ENCODE results near the gene PRICKLE2.

The PRICKLE2 gene

DNA sequence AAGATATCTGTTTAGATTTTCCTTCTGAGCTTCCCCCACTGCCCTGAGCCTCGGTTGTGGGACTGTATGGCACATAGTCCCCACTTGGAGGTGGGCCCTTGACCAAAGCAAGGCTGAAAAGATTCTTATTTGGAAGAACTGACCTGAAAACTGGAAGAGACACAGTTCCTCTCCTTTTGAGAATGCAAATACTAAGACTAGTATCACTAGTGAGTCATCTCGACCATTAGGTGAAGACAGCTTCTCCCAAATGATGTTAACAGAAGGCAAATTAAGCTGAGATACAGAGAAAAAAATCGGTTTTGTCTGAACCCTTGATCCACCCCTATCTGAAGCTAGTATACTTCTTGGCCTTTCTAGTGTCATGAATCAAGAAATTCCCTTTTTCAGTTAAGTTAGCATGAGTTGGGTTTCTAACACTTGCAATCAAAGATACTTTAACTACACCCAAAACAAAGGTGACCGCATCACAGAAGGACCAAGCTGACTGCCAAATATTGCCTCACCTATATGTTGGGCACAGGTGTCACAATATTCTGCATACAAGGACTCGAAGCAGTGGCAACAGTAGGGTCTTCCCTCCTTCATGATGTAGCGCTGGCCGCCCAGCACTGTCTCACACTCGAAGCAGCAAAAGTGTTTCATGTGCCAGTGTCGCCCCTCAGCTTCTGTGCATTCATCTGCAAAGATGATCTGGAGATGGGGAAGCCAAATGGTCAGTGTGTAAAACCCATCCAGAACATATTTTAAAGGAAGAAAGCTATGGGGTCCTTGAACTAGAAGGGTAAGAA, 72.4 kb downstream of the PRICKLE2 start:
- no peak for DNase-seq

DNA sequence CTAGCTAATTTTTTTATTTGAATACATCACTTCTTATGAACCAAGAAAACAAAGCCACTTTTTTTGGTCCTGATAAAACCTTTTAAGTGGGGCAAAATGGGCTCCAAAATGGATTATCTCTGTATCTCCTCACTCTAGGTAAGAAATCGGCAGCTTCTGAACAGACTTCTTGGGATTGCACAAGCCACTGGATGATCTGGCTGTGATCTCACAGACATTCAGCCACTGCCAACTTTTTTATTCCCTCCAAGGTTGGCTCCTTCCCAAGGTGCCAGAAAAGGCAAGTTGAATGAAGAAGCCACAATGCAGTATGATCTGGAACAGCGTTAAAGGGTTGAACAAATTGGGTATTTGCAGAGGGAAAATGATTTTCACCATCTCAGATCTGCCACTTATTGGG, 73.2 kb downstream of the PRICKLE2 start:
- DNase-seq: no peak

DNA sequence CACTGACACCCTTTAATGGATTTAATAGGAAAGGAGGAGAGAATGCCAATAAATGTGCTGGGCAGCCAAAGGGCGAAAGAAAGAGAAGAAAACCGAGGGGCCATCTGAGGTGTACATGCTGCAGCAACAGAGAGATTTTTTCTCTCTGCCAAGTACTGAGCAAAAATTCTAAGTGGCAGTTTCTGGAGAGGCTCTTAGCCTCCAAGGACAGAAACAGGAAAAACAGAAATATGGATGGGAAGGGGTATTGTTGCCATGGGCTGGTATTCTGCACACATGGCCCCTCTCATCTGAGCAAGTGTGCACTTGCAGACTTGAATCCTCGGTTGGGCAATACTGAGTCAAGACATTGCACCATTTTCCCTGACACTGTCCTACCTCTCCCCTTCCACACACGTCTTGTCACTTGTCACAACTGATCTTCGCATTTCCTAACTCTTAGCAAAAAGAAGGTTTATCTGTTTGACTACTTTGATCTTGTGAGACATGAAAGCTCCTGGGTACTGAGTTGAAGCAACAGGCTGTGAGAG, 73.9 kb downstream of the PRICKLE2 start:
- DNase-seq: no peak

DNA sequence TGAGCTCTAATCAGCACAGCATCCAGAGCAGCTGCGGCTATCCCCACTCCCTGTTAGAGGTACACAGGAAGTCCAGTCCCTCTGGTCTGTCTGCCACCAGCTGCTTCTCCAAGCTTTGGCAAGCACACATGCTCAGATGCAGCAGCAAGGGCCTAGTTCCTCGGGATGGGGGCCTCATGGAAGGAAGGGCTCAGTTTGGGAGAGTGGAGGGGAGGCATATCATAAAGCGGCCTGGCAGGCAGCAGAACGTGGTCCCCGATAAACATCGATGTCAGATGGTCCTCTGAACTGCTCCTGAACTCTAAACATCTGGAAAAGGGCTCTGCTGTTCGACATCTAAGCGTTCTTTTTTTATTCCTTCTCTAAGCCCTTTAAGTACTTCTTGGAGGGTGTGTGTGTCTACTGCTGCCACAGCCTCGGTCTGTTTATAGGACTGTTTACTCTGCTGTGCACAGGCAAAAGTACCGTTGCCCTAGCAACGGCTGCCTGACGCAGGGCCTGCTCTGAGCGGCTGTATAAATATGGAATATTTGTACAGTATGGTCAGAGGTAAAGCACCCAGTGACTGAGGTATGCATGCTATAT, 74.6 kb downstream of the PRICKLE2 start:
- DNase-seq: no peak

DNA sequence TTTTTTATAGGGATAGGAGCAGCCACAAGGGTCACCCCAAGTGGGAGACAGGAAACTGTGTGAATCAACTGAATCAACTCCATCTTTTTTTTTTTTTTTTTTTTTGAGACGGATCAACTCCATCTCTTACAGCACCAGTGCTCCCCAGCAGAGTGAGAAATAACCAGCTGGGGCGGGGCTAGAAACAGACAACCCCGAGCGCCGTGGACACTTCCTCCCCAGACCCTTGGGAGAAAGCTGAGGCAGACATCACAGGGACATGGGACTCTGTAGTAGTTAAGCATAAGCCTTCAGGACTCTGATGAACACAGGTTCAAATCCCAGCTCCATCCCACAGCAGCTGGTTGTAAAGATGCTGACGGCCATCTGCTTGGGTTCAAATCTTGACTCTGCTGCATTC, 75.4 kb downstream of the PRICKLE2 start:
- DNase-seq: no peak

DNA sequence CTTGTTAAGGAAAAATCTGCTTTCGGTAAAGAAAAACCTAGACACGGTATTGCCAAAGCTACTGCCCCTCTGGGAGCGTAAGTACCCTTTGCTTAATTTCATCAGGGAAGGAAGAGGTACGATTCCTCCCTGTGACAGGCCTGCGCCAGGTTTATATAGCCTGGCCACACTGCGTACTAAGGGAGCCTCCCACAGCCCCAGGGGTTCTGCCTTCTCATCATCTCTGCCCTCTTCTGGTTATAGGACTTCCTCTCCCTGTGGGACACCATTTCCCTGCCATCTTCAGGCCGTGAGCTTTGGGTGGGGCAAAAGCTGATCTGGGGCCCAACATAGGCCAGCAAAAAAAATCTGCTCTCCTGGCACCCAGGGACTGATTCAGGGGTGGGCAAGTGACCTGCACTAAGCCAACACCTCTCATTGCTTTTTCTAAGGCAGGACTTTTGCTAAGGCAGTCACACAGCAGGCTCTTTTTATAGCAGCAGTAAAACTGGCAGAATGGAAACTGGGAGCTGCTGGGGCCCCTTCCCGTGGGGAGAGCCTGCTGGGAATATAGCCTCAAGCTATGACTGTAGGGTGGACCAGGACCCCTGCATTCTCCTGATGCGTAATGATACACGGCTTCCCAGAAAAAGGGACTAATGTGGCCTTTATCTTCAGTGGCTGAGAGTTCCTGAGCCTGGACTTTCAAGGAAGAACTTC, 76.2 kb downstream of the PRICKLE2 start:
- no peak for DNase-seq

DNA sequence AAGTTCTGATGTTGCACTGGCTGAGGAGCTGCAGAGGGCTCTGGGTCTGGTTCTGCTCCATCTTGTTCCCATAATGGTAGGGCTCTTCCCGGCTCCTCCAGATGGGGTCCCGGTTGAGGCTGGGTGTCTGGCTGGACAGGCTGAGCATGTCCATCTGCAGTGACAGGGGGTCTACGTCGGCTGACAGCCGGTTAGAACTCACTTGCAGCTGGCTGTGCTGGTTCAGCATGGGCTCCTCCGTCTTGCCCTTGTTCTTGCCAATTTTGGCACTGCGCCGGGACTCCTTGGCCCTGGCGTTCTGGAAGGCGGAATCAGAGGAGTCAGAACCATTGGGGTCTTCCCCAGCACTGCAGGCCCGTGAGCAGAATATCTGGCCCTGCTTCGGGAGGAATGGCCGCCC, 78.1 kb downstream of the PRICKLE2 start:
- DNase-seq: no peak

DNA sequence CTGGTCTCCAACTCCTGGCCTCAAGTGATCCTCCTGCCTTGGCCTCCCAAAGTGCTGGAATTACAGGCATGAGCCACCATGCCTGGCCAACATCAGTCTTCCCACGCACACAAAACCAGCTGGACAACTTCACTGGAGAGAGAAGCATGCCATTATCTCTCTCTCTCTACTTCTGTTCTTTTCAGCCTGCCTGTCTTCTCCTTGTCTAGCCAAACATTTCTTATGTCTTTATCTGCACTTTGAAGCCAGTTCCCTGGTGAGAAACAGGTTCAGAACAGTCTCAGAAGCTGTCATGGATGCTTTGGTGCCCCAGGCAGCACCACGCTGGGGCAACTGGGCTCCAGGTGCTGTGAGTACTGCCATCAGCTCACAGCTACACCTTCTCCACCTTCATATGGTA, 79.8 kb downstream of the PRICKLE2 start:
- DNase-seq: no peak

DNA sequence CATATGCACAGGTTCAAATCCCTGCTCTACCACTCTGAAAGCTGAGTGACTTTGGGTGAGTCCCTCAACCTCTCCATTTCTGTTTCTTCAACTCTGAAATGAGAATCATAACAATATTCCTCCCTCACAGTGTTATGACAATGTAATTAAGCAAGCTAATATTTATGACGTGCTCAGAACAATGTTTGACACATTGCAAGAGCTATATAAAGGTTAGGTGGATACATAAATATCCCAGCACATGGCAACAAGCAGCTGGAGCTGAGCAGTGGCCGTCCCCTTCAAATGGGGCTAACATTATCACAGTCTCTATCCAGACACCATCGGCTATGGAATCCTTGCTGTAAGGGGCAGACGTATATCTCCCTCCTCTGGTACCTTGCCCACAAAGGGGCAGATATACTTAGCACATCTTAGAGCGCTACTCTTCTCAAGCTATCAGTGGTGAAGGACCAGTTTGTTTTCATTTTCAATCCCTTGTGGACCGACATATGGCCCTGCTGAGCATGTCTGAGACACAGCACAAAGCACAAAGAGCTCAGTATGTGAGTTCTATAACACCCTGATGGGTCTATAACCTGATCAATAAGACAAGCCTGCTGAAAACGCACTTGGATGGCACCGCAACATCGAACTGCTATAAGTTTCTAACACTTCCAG, 80.9 kb downstream of the PRICKLE2 start:
- no peak for DNase-seq

DNA sequence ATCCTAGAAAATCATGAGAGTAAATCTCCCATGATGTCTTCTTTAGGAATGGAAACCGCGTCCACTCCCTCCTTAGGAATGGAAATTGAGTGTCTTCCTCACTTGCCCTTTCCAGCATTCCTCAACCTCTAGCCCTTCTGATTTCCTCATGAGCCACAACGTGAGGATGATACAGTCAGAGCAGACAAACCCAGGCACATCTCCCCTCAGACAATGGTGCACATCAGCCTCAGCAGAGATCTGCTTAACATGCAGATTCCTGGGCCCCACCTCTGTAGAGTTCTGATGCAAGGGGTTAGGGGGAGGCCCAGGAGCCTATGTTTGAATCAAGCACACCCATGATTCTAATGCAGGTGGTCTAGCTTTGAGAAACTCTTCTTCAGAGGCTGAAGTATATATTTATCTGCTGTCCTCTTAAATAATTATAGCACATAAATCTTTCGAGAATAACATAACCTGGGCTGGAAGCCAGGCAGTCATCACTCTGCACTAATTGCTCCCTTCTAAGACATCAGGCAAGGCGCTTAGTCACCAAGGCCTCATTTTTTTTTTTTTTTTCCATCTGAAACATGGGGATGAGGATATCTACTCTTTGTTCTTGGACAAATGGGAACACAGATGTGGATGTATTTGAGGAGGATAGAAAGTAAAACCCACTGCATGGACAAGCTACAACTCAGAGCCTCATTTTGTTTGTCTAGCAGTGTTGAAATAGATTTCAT, 81.7 kb downstream of the PRICKLE2 start:
- no peak for DNase-seq

DNA sequence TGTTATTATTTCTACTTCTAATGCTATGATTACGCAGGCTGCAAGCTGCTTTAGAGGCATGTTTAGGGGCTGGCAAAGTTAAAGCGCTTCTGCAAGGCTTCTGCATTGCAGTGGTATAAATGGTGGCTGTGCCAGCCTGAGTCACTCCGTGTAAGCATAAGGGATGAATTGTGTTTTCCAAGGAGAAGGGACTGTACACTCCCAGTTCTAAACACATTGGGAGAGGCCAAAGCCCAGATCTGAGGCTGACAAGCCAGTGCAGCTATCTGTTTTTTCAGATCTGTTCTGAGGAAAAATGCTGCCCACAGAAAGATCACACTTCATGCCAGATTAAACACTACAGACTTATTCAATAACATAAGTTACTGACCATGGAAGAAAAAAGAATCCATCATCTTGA, 83.8 kb downstream of the PRICKLE2 start:
- no peak for DNase-seq

DNA sequence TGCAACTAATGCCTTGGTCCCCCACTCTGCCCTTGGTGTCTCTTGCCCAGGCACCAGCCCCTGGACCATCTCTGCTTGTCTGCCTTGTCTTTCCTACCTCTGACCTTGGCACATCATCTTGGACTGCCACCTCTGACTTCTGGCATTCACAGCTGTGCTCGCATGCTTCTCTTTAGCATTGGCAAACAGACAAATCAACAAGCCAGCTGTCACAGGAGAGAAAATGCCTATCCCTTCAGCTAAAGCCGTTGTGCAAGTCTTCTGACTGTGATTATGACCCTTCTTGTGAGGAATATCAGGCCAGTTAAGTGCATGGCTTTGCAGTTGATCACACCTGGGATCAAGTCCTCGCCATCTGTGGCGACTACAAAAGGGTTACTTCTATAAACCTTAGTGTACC, 84.6 kb downstream of the PRICKLE2 start:
- no peak for DNase-seq

DNA sequence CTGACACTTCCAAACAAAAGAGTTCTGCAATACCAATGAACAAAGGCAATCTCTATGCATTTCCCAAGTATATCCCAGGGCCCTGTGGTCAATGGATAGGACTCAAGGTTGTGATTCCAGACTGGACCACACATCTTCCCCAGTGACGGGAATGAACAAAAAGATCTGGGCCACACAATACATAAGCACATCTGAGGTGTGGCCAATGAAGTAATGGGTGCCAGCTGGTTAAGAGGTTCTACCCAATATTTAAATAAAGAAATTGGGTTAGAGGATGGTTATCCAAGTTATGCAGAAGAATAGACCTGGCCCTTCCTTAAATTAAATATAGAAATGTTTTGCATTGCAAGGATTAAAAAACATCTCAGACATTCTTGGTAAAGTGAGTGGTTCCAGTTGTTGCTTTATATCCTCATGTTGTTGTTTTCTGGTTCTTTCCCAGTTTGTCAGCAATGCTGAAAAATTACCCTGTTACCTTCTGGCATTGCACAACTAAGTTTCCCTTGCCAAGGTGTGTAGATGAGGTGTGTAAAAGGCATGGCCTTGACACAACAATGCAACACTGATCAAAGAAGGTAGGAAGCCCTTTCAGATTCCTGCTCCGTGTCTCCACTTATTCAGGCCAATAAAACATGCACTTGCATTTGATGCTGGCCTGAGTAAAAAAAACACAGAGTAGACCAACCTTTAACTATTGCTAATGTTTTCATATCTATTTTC, 86.5 kb downstream of the PRICKLE2 start:
- no peak for DNase-seq

DNA sequence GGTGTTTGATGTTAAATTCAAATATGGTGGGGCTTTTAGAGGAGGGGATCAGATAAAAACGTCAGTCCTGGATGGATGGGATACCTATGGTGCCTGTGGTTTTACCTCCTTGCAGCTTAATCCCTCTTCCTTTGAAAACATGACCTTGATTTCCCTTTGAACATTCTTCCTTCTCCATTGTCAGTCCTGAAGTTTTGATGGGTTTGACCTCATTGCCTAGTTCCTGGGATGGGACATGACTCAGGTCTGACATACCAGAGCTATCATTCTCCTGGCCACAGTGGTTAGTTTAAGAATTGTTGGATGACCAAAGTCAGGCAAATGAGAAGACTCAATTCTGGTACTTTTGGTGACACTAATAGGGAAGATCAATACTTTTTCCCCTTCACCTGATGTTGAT, 87.2 kb downstream of the PRICKLE2 start:
- DNase-seq: no peak

DNA sequence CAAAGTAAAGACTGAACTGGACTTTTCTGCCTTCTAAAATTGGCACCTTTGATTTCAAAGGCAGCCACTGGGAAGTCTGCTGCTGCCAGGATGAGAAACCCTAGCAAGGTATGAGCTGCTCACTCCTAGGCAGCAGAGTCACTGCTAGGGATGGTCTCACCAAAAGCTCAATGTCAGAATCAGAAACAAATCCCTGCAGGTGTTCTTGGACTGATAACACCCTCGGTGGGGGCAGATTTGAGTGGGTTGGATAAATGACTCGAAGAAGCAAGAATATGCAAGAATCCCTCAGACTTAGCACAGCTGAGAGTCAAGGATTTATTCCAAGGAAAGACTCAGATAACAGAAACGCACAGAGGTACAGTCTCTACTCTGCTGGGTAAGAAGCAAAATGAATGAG, 90.4 kb downstream of the PRICKLE2 start:
- no peak for DNase-seq

DNA sequence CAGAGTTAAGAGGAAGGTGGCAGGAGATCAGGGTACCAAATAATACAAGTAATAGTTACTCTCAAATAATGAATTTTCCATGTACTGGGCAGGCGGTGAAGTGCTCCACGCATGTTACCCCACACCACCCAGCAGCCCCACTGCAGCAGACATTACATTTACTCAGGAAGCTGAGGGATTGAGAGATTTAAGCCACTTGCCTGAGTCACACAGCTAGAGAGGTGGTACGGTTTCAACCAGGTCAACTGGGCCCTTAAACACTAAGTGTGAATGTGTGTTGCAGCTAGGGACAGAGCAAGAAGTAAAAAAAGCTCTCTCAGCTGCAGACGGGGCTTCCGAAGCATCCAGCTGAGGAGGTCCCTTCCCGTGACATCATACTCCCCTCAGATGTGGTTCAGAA, 91.3 kb downstream of the PRICKLE2 start:
- no peak for DNase-seq

DNA sequence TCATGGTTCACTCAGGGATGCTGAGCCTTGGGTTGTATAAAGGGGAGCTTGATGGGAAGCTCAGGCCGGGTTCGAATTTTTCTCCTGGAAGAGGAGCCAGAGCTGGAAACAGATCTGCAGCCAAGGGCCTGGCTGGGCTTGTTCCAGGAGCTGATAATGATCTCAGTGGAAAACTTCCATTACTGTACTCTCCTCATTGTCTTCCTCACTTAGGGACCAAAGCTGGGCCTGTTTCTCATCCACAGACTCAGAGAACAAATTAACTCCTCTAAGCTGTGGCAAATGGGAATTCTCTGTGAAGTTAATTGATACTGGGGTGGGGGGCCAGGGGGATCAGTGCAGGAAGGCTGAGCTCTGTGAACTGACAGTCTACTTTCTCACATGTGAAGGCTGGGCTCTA, 92.0 kb downstream of the PRICKLE2 start:
- DNase-seq: no peak

DNA sequence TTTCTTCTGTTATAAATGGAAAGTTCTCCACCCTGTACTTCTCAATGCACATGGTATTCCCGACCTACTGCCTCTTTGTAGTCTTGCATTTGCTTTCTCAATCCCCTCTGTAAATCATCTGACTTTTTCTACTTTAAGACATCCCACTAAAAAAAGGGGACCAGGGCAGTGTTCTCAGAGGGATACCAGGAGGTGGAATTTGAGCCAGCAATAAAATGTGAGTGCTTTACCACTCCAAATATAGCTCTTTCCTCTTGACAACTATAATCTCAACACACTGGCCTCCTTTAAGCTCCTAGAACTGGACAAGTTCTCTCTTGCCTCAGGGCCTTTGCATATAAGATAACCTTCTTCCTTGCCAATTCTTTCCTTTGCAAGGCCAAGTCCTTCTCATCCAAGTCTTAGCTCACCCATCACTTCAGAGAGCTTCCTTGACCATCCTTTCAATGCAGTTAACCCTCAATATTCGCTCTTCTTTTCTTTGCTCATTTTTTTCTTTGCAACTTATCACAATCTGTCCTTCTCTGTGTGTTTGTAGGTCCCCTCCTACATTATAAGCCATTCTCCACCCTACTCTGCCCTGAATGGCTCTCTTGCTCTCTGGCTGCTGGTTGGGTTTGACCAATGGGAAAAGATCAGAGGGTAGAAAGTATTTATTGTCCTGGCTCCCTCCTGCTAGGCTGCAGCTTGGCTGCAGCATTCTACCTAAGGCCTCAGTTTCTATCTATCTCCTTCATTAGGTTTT, 93.4 kb downstream of the PRICKLE2 start:
- no peak for DNase-seq

DNA sequence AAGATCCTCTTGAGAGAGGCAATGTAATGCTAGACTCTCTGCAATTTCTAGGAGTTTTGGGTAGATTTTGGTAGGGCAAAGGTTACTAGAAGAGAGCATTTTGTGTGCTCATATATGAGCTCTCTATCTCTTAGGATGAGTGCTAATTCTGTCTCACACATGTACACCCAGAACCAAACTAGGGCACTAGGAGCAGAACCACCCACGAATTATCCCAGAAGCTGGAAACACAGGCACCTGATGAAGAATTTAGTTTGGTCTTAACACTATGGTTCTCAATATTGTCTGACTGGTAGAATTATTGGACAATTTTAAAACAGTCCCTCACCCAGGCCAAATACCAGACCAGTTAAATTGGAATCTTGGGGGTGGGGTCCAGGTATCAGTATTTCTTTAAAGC, 94.8 kb downstream of the PRICKLE2 start:
- DNase-seq: no peak

DNA sequence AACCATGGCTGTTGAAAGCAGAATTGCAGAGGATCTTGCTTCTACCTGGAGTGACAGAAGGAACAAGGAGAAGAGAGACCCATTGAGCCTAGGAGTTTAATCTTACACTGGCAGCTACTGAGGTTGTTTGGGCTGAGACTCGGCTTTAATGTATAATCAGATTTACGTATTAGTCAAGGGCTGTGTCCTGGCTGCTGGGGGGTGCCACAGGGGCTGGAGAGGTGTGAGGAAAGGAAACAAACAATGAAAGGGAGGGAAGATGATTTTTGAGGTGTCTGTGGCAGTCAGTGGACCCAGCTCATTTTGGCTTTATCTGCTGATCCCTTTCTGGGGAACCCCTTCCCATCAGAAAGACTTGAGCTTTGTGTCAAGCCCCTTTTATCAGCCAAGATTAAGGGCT, 95.7 kb downstream of the PRICKLE2 start:
- no peak for DNase-seq

DNA sequence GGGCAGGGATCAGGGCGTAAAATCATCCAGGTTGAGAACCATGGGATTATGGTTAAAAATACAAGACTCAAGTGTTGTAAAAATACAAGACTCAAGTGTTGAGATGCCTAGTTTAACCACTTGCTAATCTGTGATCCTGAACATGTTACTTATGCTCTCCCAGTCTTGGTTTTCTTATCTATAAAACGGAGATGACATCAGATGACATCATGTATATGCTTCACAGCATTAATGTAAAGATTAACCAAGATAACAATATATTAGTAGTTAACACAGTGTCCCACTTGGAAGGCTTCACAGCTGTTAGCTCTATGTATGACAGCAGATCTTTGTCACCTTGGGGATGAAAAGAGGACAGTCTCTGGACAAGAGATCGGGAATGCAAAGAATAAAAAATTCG, 96.2 kb downstream of the PRICKLE2 start:
- no peak for DNase-seq
